ES-I3 (cell line): Measurements from ENCODE around the gene AMFR.

Source experiments
- H3K36me3 ChIP-seq: 2 replicates; pipeline ENCODE4 v1.6.1; 2013; ENCODE audit warnings: mild to moderate bottlenecking, low read length, control low read depth, moderate library complexity; ENCODE audit not compliant: insufficient read depth
- H3K4me1 ChIP-seq: 2 replicates; pipeline ENCODE4 v1.6.1; 2013; ENCODE audit warnings: mild to moderate bottlenecking, control low read depth, low read length; ENCODE audit not compliant: insufficient read depth
- H3K9ac ChIP-seq: 2 replicates; pipeline ENCODE4 v1.6.1; 2013; ENCODE audit warnings: low read depth, mild to moderate bottlenecking, low read length, moderate library complexity
- H3K9me3 ChIP-seq: 2 replicates; pipeline ENCODE4 v1.6.1; 2013; ENCODE audit warnings: mild to moderate bottlenecking, low read length, moderate library complexity; ENCODE audit not compliant: control insufficient read depth, insufficient read depth

Gene AMFR

GRCh38 chr16:56348168-56349085, 76.9 kb downstream of the AMFR start:
- Histone ChIP-seq H3K36me3 (no peaks in the 10 kb centered on the region), H3K4me1 (peaks cover 7% of the 10 kb centered on the region; the same call in 1 of the 2 replicates), H3K9me3 (no peaks in the 10 kb centered on the region), H3K9ac (no peak overlapping the region)

GRCh38 chr16:56347670-56348069, 77.7 kb downstream of the AMFR start:
- H3K9ac ChIP-seq, result no peak overlapping the region
- H3K9me3 ChIP-seq, result no peaks in the 10 kb centered on the region
- no peaks in the 10 kb centered on the region for H3K36me3 ChIP-seq
- peaks cover 7% of the 10 kb centered on the region; the same call in 1 of the 2 replicates for H3K4me1 ChIP-seq

DNA sequence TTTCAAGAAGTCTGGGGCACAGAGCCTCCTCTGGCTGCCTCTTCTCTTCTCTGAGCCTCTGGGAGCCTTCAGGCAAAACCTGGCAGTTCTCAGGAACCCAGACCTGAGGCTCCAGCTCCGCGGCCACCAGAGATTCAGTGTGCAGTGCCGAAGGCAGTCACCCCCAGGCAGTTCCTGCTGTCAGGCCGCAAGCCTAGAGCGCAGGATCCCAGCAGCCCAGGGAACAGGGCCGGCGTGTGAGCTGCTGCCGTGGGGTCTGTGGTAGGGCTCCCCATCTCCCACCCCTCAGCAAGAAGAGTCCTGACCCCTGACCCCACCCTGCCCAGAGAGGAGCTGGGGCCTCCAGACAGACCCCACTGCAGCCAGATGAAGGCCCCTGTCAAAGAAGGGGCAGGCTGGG, 78.2 kb downstream of the AMFR start:
- H3K36me3 ChIP-seq, result no peaks in the 10 kb centered on the region
- H3K9ac ChIP-seq, result no peak overlapping the region
- H3K4me1 ChIP-seq, result peaks cover 7% of the 10 kb centered on the region; the same call in 1 of the 2 replicates
- no peaks in the 10 kb centered on the region for H3K9me3 ChIP-seq

GRCh38 chr16:56346131-56346890, 79.0 kb downstream of the AMFR start:
- Histone ChIP-seq H3K9me3 (no peaks in the 10 kb centered on the region), H3K36me3 (no peaks in the 10 kb centered on the region), H3K4me1 (peaks cover 7% of the 10 kb centered on the region; the same call in 1 of the 2 replicates), H3K9ac (no peak overlapping the region)

DNA sequence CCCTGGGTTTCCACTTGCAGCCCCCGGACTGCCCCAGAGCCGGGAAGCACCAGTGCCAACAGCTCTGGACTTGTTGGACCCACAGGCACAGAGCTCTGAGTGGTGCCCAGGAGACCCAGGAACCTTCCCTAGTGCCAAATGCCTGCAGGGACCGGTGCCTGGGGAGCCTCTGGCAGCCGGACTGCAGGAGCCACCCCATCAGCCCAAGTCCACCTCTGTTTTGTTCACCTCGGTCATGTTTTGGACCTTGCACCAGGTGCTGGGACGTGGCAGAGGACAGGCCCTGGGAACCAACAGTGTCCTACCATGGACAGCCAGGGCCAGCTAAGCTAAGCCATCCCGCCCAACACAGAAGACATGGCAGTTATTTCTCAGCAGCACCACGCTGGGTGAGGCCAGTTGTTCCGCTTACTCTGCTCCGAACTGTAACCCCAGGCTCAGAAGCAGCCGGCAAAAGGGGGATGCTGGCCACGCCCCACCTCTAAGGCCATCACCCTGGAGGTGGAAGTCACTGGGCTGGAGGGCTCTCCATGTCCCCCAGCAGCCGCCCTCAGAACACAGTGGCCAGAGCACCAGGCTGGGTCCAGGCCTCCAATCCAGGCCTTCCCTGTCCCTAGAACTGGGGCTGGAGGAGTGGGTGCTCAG, 79.8 kb downstream of the AMFR start:
- no peaks in the 10 kb centered on the region for H3K36me3 ChIP-seq
- H3K9ac ChIP-seq, result no peak overlapping the region
- H3K9me3 ChIP-seq, result no peaks in the 10 kb centered on the region
- peaks cover 7% of the 10 kb centered on the region; the same call in 1 of the 2 replicates for H3K4me1 ChIP-seq

GRCh38 chr16:56344518-56345405, 80.6 kb downstream of the AMFR start:
- no peak overlapping the region for H3K9ac ChIP-seq
- peaks cover 7% of the 10 kb centered on the region; the same call in 1 of the 2 replicates for H3K4me1 ChIP-seq
- no peaks in the 10 kb centered on the region for H3K9me3 ChIP-seq
- no peaks in the 10 kb centered on the region for H3K36me3 ChIP-seq

DNA sequence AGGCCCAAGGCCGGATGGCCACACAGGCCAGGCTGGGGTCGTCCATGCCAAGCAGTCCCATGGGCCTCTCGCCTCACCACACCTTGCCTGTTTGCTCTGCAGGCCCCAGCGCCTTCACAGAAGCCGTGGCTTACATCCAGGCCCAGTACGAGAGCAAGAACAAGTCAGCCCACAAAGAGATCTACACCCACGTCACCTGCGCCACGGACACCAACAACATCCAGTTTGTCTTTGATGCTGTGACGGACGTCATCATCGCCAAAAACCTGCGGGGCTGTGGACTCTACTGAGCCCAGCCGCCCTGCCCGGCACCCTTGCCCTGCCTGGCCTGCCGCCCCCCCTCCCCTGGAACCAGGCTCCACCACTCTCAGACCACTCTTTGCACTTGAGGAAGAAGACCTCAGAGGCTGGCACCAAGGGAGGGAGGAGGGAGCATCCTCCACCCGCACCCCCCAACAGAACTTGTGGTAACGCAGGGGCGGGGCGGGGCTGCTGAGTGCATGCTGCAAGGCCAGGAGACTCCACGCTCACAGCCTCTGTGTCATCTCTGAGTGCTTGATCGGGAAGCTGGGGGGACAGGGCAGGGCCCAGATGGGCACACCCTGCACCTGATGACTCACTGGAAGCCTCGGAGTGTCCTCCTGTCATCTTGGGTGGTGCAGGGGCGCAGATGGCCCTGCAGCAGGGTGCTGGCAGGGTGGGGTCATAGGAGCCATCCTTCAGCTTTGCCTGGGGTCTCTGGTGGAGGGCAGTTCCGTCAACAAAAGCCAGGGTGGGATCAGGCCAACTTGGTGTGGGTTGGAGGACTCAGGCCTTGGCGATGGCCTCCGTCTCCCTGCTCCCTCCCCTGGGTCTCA, 81.5 kb downstream of the AMFR start:
- H3K4me1 ChIP-seq, result peaks cover 7% of the 10 kb centered on the region; the same call in 1 of the 2 replicates
- no peaks in the 10 kb centered on the region for H3K9me3 ChIP-seq
- no peaks in the 10 kb centered on the region for H3K36me3 ChIP-seq
- H3K9ac ChIP-seq, result no peak overlapping the region

DNA sequence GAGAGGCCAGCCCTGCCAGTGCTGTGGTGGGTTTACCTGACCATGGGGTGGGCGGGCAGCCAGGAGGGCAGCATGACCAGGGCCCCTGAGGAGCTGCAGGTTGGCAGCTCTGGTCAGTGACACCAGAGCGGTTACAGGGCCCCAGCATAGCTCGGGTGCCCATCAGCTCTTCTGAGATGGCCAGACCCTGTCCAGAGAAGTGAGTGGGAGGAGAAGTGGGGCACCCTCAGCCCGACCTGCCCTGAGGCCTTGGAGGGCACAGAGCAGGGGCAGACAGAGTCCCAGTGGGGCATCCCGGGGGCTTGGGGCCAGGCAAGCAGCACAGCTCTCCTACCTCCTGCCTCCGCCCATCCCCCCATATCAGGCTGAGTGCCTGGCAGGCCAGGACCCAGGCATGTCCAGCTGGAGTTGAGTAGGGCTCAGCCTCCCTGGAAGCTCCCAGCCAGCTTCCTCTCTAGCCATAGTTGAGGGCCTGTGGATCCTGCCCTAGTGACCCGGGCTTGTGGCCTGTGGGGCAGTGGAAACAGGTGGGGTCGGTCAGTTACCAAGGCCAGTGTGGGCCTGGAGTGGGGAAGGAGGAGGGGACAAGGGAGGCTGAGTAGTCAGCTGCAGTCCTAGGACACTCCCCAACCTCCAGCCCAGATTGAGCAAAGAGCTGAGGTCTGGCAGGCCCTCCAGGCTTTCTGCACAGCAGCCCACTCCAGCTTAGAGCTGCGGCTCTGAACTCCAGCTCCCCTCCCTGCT, 83.5 kb downstream of the AMFR start:
- Histone ChIP-seq H3K4me1 (peaks cover 7% of the 10 kb centered on the region; the same call in 1 of the 2 replicates), H3K36me3 (no peaks in the 10 kb centered on the region)

DNA sequence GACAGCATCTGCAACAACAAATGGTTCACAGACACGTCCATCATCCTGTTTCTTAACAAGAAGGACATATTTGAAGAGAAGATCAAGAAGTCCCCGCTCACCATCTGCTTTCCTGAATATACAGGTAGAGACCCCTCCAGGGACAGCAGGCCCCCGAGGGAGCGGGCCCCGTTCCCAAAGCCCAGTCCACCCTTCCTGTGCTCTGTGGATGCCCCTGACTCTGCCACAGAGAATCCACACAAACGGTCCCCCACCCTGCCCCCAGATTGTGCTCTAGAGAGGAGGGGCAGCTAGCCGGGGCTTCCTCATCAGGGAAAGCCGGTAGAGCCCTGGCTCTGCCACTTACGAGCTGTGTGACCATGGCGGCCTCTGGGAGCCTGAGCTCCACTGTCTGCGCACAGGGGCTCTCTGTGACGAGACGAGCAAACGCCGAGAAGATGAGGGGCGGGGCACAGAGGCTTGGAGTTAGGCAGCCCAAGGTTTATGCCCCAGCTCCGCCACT, 84.4 kb downstream of the AMFR start:
- H3K9me3 ChIP-seq, result no peaks in the 10 kb centered on the region
- H3K36me3 ChIP-seq, result no peaks in the 10 kb centered on the region
- peaks cover 7% of the 10 kb centered on the region; the same call in 1 of the 2 replicates for H3K4me1 ChIP-seq
- no peak overlapping the region for H3K9ac ChIP-seq

More for the DNA sequence above, 83.5 kb downstream of the AMFR start:
- H3K9ac ChIP-seq, result no peak overlapping the region
- no peaks in the 10 kb centered on the region for H3K9me3 ChIP-seq

DNA sequence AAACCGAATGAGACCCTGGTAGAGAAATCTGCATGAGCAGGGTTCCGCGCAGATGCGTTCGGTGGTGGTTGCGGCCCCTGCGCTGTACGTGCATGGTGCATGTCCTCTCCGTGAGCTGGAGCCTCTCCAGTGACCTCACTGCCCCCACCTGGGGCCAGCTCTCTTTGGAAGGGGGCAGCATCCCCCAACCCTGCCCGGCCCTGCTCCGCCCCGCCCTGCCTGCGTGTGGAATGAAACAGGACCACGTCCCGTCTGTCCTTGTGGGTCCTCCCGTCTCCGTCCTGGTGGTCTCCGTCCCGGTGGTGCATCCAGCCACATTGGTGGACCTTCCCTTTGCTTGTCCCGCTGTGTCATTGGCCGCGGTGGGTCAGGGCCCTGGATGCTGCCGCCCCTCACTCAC, 84.9 kb downstream of the AMFR start:
- H3K4me1 ChIP-seq, result peaks cover 7% of the 10 kb centered on the region; the same call in 1 of the 2 replicates
- H3K9ac ChIP-seq, result no peak overlapping the region
- H3K9me3 ChIP-seq, result no peaks in the 10 kb centered on the region
- H3K36me3 ChIP-seq, result no peaks in the 10 kb centered on the region

DNA sequence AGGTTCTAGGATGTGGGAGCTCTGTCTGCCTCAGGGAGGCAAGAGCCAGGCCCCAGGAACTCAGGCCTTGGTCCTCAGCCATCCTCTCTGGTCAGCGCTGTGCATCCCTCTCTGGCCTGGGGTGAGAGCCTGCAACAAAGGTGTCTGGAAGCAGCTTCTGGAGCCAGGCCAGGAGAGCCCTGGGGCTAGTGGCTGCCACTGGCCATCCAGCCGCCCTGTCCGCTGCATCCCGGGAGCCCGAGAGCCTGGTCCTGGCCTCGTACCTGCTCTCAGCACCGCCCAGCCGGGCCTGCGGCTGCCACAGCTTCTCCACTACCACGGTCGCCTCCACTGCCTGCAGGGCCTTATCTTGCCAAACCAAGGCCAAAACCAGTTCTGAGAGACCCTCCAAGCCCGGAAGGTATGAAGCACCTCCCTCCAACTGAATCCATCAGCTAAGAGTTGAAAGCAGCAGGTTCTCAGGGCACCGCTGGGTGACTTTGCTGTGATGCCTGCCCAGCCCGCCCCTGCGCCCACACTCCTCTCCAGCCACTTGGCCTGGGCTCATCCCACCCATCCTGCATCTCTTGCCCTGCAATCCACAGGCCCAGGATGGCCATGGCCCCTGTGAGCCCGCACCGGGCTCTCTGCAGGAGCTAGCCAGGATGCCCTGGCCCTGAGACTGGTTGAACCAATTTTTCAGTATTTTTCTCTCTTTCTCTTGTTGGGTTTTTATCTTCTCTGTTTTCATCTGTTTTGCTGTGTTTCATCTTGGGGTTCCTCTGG, 85.7 kb downstream of the AMFR start:
- no peaks in the 10 kb centered on the region for H3K9me3 ChIP-seq
- no peak overlapping the region for H3K9ac ChIP-seq

More for the DNA sequence above, 85.7 kb downstream of the AMFR start:
- Histone ChIP-seq H3K36me3 (no peaks in the 10 kb centered on the region), H3K4me1 (peaks cover under 1% of the 10 kb centered on the region; the same call in 1 of the 2 replicates)
